Measurements from ENCODE around the gene APOBEC3C.

GRCh38 chr22:39068033-39068785, 54.2 kb downstream of the APOBEC3C start:
- TF ChIP-seq CTCF (IDR thresholded peaks at IDR 0.05): peak in 1 of 6 experiments; percentile 12
- TF ChIP-seq POLR2A (IDR thresholded peaks at IDR 0.05): no peak
